B cell (primary cell): ENCODE measurements around the gene RTN4RL1. TPM values are rescaled to one million over a fixed set of nuclear protein-coding genes. Genes with fewer than 3 reads are reported as not detected.

Experiments
- ATAC-seq: fragments of 200-7000 bp; cut with Tn5 transposase; one replicate; pipeline ENCODE4 v1.10.0; 2021; ENCODE audit warnings: low read depth, mild to moderate bottlenecking, moderate number of reproducible peaks, moderate library complexity
- CTCF ChIA-PET: fragments of 350-600 bp; sonication (Branson Sonifier 250); formaldehyde crosslinking; loops from one replicate; lab custom pipeline; 2021; ENCODE audit warnings: antibody characterized with exemption, inconsistent platforms; lab: Charles Lee
- POLR2A ChIA-PET: fragments of 350-600 bp; sonication (Branson Sonifier 250); formaldehyde crosslinking; loops from one replicate; lab custom pipeline; 2021; ENCODE audit warnings: antibody characterized with exemption; lab: Charles Lee
- DNase-seq: peaks from one replicate; pipeline ENCODE4 v3.0.0; 2013
- H2AFZ ChIP-seq: 2 replicates; pipeline ENCODE4 v1.6.1; 2012; ENCODE audit warnings: mild to moderate bottlenecking, low read depth, low read length; ENCODE audit not compliant: insufficient read depth, poor library complexity, severe bottlenecking
- H3K27ac ChIP-seq, 2 donors: 1 replicate in 1 of 2; 2 replicates in 1 of 2; pipeline ENCODE4 v1.5.1; 2012 to 2013; ENCODE audit warnings: low read length in 2 of 2, mild to moderate bottlenecking in 2 of 2, moderate library complexity in 1 of 2
- H3K27me3 ChIP-seq, 4 experiments: fragments of 200-600 bp in 1 of 4; sonication (generic) in 1 of 4; replicated peaks in 1 of 4; 1 replicate in 2 of 4; 2 replicates in 2 of 4; pipeline versions ENCODE4 v1.6.1 to v1.7.0; 2013 to 2016; ENCODE audit warnings: low read length in 3 of 4, mild to moderate bottlenecking in 2 of 4, mixed read lengths in 1 of 4, moderate library complexity in 1 of 4; ENCODE audit not compliant: insufficient read depth in 4 of 4, control insufficient read depth in 3 of 4; ENCODE audit errors: control extremely low read depth in 1 of 4
- H3K36me3 ChIP-seq, 2 experiments: replicated peaks in 1 of 2; 1 replicate in 1 of 2; 2 replicates in 1 of 2; pipeline versions ENCODE4 v1.6.1 to v1.7.1; 2013; ENCODE audit warnings: low read length in 1 of 2; ENCODE audit not compliant: insufficient read depth in 2 of 2, control insufficient read depth in 1 of 2; ENCODE audit errors: control extremely low read depth in 1 of 2, extremely low read depth in 1 of 2
- H3K4me1 ChIP-seq, 2 donors: fragments of 200-600 bp in 1 of 2; sonication (generic) in 1 of 2; 1 replicate in 1 of 2; 2 replicates in 1 of 2; pipeline versions ENCODE4 v1.5.1 to v1.6.1; 2013 to 2017; ENCODE audit warnings: low read length in 2 of 2; ENCODE audit not compliant: control insufficient read depth in 2 of 2, insufficient read depth in 2 of 2
- H3K4me2 ChIP-seq: replicated peaks from 2 replicates; pipeline ENCODE3; 2012; ENCODE audit warnings: mild to moderate bottlenecking, low read depth, low read length; ENCODE audit not compliant: poor library complexity, severe bottlenecking
- H3K4me3 ChIP-seq, 5 experiments: fragments of 200-600 bp in 1 of 5; sonication (generic) in 1 of 5; 1 replicate in 3 of 5; 2 replicates in 2 of 5; pipeline versions ENCODE4 v1.5.1 to v1.7.0; 2011 to 2016; ENCODE audit warnings: low read length in 4 of 5, mild to moderate bottlenecking in 4 of 5, low read depth in 2 of 5, control low read depth in 1 of 5, moderate library complexity in 1 of 5; ENCODE audit not compliant: insufficient read depth in 1 of 5; ENCODE audit errors: control extremely low read depth in 1 of 5, extremely low read depth in 1 of 5
- H3K79me2 ChIP-seq: fragments of 200-600 bp; sonication (generic); one replicate; pipeline ENCODE4 v1.6.0; 2016; ENCODE audit warnings: low read length; ENCODE audit not compliant: control insufficient read depth, insufficient read depth
- H3K9ac ChIP-seq: fragments of 200-600 bp; sonication (generic); 2 replicates; pipeline ENCODE4 v1.6.1; 2017; ENCODE audit warnings: mild to moderate bottlenecking, low read length, moderate library complexity
- H3K9me3 ChIP-seq, 3 donors: one replicate each; pipeline versions ENCODE4 v1.6.1 to v1.7.1; 2013; ENCODE audit warnings: low read length in 2 of 3; ENCODE audit not compliant: control insufficient read depth in 2 of 3, insufficient read depth in 1 of 3; ENCODE audit errors: control extremely low read depth in 1 of 3
- H4K20me1 ChIP-seq: 2 replicates; pipeline ENCODE4 v1.6.0; 2012; ENCODE audit warnings: mild to moderate bottlenecking, low read length; ENCODE audit not compliant: insufficient read depth, control insufficient read depth, poor library complexity, severe bottlenecking
- H3K27ac Mint-ChIP-seq: one replicate; pipeline ENCODE4 v1.8.0; 2021; ENCODE audit warnings: mixed read lengths
- H3K27me3 Mint-ChIP-seq: one replicate; pipeline ENCODE4 v1.8.0; 2021; ENCODE audit warnings: mixed read lengths
- H3K4me1 Mint-ChIP-seq: one replicate; pipeline ENCODE4 v1.8.0; 2021; ENCODE audit warnings: mixed read lengths
- H3K4me3 Mint-ChIP-seq: one replicate; pipeline ENCODE4 v1.8.0; 2021; ENCODE audit warnings: mixed read lengths
- H3K9me3 Mint-ChIP-seq: one replicate; pipeline ENCODE4 v1.8.0; 2022; ENCODE audit warnings: mixed read lengths; ENCODE audit not compliant: insufficient read depth
- CTCF ChIP-seq: fragments of 200-600 bp; IDR thresholded peaks from one replicate; pipeline ENCODE4 v1.8.0; 2022; ENCODE audit warnings: antibody characterized with exemption, mild to moderate bottlenecking
- EZH2 ChIP-seq: IDR thresholded peaks from 2 replicates; pipeline ENCODE4 v1.6.1; 2012; ENCODE audit warnings: borderline replicate concordance, low read depth, mild to moderate bottlenecking, moderate library complexity, low read length; ENCODE audit not compliant: insufficient read depth, poor library complexity, severe bottlenecking
- WGBS: methylation state at CpG from one replicate; pipeline ENCODE4 v1.1.5; 2013; ENCODE audit warnings: missing lambda C conversion rate; ENCODE audit not compliant: insufficient coverage; 5-methylcytosine and 5-hydroxymethylcytosine counted together
- intact Hi-C: fragments of 100-400 bp; cut with micrococcal nuclease; formaldehyde crosslinking; loops from one replicate; pipeline ENCODE4 v1.10.0; 2022
- polyA plus RNA-seq: library from polyadenylated mRNA; depleted of rRNA; stranded (reverse); fragments of >200 nt; gene quantifications from 2 replicates; pipeline ENCODE4 v1.2.3, GENCODE V29; 2012
- total RNA-seq, 2 donors: library from RNA; stranded (reverse); fragments of 120-200 nt in 1 of 2; gene quantifications; 1 replicate in 1 of 2; 2 replicates in 1 of 2; pipeline versions ENCODE4 v1.2.3 to v1.2.4, GENCODE V29; 2013 to 2022

The RTN4RL1 gene
- total and polyA plus RNA-seq, 2 donors (not counting 1 experiment from before 2014, with no cell fraction given), result 0.03 to 0.07 TPM

DNA sequence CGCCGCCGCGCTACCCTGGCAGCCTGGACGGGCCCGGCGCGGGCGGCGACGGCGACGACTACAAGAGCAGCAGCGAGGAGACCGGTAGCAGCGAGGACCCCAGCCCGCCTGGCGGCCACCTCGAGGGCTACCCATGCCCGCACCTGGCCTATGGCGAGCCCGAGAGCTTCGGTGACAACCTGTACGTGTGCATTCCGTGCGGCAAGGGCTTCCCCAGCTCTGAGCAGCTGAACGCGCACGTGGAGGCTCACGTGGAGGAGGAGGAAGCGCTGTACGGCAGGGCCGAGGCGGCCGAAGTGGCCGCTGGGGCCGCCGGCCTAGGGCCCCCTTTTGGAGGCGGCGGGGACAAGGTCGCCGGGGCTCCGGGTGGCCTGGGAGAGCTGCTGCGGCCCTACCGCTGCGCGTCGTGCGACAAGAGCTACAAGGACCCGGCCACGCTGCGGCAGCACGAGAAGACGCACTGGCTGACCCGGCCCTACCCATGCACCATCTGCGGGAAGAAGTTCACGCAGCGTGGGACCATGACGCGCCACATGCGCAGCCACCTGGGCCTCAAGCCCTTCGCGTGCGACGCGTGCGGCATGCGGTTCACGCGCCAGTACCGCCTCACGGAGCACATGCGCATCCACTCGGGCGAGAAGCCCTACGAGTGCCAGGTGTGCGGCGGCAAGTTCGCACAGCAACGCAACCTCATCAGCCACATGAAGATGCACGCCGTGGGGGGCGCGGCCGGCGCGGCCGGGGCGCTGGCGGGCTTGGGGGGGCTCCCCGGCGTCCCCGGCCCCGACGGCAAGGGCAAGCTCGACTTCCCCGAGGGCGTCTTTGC lies 32.8 kb upstream of the RTN4RL1 start:
- Mint-ChIP-seq H3K9me3 (no peaks in the 10 kb centered on the region), H3K4me1 (peaks cover 39% of the 10 kb centered on the region), H3K27ac (peak overlapping the region; percentile 73), H3K4me3 (peak overlapping the region; percentile 63), H3K27me3 (no peaks in the 10 kb centered on the region)
- peak overlapping the region in 1 of 5 experiments; percentile 47 for H3K4me3 ChIP-seq
- H3K27me3 ChIP-seq, result peaks cover 0 to 45% (median 8%) of the 10 kb centered on the region in 4 experiments
- intact Hi-C loops, result loop anchor here (1.0 to 10.0 kb wide), 3 partner anchors 29 to 224 kb away; no protein-coding TSS in a partner anchor
- no peaks in the 10 kb centered on the region for H3K79me2 ChIP-seq
- ChIA-PET POLR2A (interaction anchor here (0.6 to 1.3 kb wide), 4 partner anchors 31 to 187 kb away, joined by 3 to 4 read pairs (median 4); no protein-coding TSS in a partner anchor), CTCF (interaction anchor here (0.5 to 8.1 kb wide), 32 partner anchors 9 to 687 kb away, joined by 3 to 330 read pairs (median 4); partner anchors contain the start of gene RTN4RL1)
- WGBS, result 36% methylated on average over 98 of the region's 98 CpGs
- peak overlapping the region; percentile 95 for H3K4me2 ChIP-seq
- DNase-seq (peak; percentile 79), ATAC-seq (no peak)
- peaks cover 30% of the 10 kb centered on the region for H4K20me1 ChIP-seq
- no peak overlapping the region for H3K27ac ChIP-seq
- peaks cover 52 to 57% of the 10 kb centered on the region in 2 donors for H3K4me1 ChIP-seq
- H3K36me3 ChIP-seq, result peaks cover 0 to 4% of the 10 kb centered on the region in 2 experiments
- TF ChIP-seq CTCF, result no peak
- TF ChIP-seq EZH2, result peak; percentile 61
- H3K9ac ChIP-seq, result no peak overlapping the region
- H3K9me3 ChIP-seq, result peaks cover 0 to 11% (median 0%) of the 10 kb centered on the region in 3 donors
- peak overlapping the region; percentile 5 for H2AFZ ChIP-seq
